Central memory CD4-positive, alpha-beta T cell (primary cell): ENCODE data around the gene APBB3.

Source experiments
- DNase-seq: peaks from one replicate; pipeline ENCODE4 v3.0.0; 2022

The APBB3 gene

DNA sequence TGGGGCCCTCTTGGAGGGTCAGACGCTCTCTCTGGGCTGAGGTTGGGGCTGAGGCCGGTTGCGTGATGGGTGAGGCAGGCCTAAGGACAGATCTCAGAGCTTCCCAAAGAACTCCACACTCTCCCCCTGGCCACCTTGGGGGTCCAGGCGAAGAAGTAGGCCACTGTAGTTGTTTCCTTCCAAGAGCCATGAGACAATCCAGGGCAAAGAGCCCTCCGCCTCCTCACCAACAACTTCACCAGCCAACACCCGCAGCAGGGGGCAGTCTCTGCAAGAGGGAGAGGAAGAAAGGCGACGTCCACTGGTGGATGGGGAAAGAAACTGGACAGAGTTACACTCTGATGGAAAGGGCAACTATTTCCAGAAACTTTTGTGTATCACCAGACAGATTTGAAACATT, 10.9 kb upstream of the APBB3 start:
- DNase-seq = no peak

DNA sequence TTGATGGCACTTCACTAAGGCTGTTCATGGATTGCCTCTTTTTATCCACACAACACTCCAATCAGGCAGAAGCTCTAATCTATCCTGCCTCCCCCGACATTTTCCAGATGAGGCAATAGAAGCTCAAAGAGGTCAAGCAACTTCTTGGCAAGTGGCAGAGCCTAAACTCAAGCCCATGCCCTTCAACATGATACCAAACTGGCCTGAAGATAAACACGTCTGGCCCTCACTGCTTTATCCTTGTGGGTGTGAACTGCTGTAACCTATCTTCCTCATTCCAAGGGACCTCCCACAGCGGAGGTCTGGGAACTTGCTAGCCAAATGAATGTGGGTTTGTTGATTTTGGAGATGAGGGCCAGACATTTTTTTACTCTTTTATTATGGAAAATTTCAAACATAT, 9.8 kb upstream of the APBB3 start:
- DNase-seq = no peak

DNA sequence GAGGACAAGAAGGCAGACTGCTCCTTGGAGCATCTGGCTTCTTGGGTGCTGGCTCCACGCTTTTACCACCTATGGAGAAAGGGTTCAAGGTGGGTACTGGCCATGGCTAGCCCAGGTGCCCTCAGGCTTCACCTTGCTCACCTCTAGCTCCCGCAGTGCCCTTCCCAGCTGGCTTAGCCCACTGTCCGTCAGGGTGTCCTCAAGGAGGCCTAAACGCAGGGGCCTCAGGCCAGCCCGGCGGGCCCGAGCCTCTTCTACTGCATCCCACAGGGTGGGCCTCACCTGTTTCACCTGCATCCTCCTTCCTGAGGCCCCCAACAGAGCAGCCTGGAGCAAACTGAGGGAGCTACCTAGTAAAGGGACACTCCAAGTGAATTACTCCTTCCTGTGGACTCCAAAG, 9.3 kb upstream of the APBB3 start:
- DNase-seq = no peak

DNA sequence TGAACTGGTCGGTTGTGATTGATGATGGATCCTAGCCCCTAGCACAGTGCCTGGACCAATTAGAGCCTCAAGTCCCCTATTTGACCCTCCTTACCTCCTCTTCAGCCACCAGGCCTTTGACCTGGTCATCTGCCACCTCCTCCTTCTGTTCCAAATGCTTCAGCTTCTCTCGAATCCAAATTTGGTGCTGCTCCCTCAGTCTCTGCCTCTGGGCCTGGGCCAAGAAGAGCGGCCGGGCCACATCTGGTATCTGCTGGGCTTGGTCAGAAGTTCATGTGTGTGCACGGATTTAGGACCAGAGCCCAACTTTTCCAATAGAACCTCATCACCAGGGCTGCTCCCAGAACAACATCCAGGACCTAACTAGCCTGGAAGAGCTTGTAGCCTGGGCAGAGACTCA, 6.7 kb upstream of the APBB3 start:
- no peak for DNase-seq

DNA sequence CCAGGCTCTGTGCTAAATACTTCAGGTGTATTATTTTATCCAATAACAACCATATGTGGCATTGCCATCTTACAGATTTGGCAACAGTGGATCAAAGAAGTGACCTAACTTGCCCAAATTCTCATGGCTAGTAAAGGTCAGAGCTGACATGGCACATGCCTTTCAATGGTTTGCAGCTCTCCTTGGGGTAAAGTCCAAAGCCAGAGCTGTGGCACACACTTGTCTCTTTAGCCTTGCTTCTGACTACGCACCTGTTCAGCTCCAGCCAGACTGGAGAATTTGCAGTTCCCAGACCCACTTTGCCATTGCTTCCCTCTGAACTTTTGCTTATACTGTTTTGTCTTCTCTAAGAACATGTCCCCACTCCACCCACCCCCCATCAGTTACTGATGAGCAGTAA, 6.1 kb upstream of the APBB3 start:
- no peak for DNase-seq

DNA sequence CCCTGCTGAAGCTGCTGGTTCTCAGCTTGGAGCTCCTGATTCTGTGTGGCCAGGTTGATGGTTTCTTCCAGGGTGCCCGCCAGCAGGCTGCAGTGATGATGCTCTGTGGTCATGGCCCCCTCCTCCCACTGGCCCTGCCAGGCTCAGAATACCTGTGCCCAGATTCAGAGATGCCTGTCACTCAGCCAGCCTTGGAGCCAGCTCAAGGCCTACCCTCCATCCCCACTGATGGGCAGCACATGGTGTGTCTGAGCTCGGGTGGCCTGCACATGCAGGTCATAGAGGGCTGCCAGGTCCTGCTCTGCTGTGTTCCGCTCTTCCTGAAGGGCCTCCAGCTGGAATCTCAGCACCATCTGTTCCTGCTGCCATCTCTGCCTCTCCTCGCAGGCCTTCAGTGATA, 5.7 kb upstream of the APBB3 start:
- DNase-seq = no peak

DNA sequence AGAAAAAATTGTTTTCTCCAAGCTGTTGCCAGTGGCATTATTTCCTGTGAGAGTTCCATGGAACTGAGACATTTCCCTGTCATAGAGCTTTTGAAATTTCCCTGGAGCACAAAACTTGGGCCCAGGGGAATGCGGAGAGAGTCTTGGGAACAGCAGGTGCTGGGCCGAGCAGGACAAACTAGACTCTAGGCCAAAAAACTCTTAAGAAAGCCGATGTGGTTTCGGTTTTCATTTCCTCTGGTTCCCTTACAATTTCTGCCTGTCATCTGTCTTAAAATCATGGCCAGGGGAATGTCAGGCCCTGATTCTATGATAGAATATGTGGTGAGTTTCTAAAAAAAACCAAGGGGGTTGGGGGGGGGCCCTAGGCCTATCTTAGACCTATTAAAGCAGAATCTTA, 4.8 kb upstream of the APBB3 start:
- DNase-seq = peak; percentile 24

DNA sequence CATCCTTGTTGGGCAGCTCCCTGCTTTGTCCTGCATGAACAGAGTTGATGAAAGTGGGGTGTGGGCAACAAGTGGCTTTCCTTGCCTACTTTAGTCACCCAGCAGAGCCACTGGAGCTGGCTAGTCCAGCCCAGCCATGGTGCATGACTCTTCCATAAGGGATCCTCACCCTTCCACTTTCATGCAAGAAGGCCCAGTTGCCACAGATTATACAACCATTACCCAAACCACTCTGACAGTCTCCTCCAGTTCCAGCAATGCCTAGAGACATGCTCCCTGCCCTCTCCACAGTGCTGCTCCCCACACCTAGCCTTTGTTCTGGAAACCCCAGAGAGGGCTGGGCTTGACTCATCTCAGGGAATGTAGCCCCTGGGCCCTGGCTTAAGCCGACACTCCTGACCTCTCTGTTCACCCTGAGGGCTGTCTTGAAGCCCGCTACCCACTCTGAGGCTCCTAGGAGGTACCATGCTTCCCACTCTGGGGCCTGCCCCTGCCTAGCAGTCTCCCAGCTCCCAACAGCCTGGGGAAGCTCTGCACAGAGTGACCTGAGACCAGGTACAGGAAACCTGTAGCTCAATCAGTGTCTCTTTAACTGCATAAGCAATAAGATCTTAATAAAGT, 4.2 kb upstream of the APBB3 start:
- DNase-seq = no peak

DNA sequence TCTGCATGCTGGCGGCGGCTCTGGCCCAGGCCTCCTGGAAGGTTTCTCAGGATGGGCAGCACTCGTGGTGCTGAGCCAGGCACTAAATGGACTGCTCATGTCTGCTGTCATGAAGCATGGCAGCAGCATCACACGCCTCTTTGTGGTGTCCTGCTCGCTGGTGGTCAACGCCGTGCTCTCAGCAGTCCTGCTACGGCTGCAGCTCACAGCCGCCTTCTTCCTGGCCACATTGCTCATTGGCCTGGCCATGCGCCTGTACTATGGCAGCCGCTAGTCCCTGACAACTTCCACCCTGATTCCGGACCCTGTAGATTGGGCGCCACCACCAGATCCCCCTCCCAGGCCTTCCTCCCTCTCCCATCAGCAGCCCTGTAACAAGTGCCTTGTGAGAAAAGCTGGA, 3.5 kb upstream of the APBB3 start:
- DNase-seq = no peak

DNA sequence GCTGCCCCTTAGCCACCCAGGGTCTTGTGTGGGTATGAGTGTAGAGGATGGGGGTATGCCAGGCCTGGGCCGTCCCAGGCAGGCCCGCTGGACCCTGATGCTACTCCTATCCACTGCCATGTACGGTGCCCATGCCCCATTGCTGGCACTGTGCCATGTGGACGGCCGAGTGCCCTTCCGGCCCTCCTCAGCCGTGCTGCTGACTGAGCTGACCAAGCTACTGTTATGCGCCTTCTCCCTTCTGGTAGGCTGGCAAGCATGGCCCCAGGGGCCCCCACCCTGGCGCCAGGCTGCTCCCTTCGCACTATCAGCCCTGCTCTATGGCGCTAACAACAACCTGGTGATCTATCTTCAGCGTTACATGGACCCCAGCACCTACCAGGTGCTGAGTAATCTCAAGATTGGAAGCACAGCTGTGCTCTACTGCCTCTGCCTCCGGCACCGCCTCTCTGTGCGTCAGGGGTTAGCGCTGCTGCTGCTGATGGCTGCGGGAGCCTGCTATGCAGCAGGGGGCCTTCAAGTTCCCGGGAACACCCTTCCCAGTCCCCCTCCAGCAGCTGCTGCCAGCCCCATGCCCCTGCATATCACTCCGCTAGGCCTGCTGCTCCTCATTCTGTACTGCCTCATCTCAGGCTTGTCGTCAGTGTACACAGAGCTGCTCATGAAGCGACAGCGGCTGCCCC, 2.9 kb upstream of the APBB3 start:
- no peak for DNase-seq

DNA sequence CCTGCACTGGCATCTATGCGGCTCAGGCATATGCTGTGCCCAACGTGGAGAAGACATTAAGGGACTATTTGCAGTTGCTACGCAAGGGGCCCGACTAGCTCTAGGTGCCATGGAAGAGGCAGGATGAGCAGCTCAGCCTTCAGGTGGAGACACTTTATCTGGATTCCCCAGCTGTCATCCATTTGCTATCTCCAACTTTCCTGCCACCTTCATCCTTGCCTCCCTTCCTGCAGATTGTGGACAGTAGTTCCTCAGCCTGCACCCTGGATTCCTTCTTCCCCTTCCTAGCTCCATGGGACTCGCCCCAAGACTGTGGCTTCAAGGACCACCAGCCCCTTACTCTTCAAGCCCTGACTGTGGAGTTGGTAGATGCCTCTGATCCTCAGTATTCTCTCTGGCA, 2.3 kb upstream of the APBB3 start:
- DNase-seq = no peak

DNA sequence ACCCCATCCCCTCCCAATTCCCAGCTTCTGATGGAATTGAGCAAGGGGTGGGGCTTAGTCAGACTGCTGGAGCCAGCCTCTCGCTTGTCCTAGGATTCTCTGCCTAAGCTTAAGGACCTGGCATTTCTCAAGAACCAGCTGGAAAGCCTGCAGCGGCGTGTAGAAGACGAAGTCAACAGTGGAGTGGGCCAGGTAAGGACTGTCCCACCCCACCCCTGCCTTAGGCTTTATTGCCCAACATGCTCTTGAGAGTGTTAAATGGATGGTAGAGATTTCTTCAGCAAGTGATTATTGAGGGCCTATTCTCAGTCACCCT, 1.3 kb upstream of the APBB3 start:
- no peak for DNase-seq

DNA sequence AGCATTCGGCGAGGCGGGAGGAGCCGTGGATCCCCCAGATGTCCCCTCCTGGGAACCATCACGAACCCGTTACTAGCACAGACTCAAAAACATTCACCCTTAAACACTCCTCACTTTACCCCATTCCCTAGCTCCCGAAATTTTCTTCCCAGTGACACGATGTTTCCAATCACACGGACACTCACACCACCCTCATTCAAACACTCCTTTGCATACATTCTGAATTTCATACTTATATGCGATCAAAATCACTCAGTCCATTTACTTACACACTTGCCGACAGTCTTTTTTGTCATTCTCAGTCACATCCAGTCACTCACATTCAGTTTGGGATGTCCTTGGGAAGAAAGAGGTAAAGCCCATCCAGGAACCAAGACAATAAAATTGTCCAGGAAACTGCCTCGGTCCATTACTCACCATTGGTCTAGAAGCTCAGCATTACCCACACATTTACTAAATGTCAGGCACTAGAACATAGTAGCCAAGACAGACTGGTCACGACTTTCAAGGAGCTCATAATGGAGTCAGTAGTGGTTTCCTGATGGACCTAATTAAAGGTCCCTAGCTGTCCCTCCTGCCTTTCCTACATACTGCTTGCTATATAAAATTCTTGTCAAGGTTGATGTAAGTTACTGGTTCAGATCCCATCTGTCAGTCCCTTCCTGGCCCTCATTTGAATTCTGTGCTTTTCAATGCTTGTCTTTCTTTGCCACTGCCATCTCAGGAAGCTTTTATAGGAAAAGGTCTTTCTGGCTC, 804 bp upstream of the APBB3 start:
- DNase-seq = no peak

DNA sequence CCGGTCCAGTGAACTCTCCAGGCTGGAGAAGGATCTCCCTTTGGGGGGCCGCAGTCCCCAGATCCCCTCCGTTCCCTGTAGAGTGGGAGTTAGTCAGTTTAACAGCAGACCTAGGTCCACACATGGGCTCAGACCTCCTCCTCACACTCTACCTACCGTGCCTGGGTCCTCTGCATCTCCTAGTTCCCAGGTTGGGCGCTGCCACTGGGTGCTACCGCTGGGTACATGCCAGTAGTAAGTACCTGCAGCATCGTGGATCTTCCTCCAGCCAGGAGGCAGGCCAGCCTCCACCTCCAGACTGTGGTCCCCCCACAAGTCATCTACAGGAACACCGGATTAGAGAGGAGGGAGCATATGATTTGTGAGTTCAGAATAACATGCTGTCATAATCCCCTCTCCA, 802 bp downstream of the APBB3 start:
- no peak for DNase-seq

DNA sequence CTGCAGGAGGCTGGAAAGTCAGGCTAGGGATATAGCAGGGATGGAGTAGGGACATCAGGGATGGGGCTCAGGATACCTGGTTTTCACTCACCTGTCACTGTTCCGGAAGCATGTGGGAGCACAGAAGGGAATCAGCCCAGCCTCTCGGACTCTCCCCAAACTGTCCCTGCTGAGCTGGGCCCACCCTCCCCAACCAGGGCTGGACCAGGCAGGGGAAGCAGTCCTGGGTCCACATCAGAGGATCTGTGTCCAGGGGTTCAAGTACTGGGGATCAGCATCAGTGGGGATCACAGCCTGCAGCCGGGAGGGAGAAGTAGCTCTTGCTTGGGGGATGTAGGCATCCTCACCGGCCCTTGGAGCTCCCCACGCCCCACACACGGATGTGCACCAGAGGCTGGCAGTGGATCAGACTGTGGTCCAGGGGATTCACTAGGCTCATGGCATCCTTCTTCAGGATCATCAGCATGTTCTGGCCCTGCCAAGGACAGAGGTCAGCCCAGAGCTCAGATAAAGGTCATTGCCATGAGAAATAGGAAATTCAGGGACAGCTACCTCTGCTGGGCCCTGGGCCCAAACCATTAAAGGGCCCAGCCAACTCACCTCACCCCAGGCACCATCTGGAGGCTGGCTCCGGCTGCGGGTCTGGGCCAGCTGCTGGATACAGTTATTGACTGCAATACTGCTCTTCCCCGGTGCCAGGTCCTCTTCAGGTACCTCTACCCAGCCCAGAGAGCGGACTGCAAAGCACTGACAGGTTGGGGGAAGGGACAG, 2.5 kb downstream of the APBB3 start:
- no peak for DNase-seq

DNA sequence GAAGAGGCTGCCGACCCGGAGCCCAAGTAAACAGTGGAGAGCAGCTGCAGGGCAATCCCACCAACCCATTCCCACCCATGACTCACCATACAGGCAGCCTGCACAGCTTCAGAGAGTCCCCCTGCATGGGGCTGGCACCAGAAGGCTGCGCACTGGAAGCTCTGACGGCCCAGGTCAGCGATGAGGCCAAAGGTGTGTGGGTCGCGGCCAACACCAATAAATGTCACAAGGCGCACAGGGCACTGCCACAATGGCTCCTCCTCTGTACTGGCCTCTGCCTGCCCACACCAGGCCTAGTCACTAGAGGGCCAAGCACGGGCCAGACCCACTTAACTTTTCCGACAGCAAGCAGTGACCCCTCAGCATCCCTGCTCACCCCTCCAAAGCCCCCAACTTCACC, 4.2 kb downstream of the APBB3 start:
- DNase-seq = no peak

DNA sequence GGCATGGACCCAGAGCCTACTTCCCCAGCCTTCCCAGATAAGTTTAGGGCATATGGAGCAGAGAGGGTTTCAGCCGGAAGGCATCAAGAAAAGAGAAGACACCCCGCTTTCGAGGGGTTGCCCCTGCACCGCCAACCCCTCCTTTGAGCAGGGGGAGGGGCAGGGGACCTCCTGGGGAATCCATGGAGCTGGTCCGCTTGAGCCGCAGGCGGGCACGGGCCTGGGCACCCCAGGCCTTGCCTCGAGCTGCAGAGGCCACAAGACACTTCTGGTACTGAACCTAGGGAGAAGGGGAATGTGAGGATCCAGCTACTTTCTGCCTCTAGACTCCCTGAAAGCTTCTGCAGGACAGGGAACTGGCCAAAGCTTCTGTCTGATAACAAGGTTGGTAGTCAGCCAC, 5.9 kb downstream of the APBB3 start:
- no peak for DNase-seq

DNA sequence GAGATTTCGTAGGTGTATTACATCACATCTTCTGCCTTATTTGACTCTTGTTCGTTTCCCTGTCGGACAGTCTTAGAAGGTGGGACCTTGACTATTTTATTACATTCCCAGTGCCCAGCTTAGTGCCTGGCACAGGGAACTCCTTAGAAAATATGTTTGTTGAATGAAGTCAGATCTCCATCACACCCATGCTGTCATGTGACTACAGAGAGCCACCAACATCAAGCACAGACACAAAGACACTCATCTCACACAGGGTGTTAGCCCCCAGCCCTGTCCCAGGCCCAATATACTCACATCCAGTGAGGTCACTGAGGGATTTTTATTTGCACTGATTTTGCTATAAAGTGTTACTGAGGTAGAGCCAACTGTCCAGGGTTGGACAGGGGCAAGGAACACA, 6.4 kb downstream of the APBB3 start:
- DNase-seq = no peak

DNA sequence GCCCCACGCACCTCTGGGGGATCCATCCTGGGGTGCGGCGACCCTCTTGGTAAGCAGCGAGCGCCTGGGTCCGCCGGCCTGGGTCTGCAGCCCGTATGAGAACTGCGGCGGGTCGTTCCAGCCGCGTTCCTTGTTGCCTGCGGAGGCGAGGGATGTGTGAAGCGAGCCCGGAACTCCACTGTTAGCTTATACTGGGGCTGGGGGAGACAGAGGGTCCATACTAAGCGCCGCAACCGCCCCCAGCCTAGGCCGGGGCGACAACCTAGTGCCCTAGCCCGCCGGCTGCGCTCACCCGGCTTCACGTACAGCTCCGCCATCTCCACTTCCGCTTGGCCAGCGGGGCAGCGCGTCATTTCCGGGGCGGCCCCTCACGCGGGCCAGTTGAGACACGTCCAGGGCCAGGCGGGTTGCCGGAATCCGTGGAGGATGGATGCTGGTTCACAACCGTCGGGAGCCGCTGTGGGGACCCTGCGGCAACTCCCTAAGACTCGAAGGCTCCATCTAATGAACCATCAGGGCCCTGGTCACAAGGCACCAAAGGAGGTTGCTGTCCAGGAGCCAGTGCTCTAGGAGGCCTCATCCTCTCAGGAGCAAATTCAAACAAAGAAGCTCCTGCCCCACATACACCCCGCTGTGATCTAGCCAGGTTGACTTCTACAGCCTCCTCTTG, 7.1 kb downstream of the APBB3 start, which contains the start of gene SRA1:
Gene SRA1, minus strand, starts transcription at position 338 of the 670 bp plus-strand sequence. Its CDS starts 21 bp downstream, at position 317.
- peak; percentile 75 for DNase-seq

DNA sequence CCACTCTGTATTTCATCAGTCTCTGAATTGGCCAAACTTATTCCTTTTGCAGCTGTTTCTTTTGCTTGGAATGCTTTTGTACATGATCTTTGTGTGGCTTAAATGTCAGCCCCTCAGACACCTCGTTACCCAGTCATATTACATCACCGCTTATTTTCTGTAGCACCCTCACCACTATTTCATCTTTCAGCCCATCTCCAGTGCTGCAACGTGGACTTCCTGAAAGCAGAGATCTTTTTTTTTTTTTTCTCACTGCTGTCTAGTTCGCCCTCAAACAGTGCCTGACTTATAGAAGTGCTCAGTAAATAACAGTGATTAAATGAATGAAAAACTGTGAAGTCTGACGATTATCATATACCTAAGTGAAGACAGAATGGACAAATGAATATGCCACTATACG, 8.0 kb downstream of the APBB3 start:
- no peak for DNase-seq

DNA sequence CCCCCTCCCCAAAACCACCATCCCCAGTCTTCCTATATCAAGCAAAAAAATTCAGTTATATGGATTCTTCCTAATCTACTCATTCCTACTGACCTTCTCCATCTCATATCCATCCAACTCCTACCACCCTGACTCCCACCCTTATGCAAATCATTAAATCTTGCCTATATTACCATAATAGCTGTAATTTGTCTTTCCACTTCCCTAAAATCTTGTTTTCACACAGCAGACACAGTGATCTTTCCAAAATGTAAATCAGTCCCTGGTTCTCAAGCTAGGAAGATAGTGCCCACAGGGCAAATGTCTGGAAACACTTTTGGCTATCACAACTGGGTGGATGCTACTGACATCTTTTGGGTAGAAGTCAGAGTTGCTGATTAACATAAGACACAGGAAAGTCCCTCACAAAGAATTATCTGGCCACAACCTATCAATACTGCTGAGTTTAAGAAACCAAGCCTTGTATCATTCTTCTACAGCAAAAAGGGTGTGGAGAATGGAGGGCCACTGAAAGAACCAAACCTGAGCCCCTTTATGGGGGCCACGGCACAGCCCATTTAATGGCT, 8.6 kb downstream of the APBB3 start:
- no peak for DNase-seq

DNA sequence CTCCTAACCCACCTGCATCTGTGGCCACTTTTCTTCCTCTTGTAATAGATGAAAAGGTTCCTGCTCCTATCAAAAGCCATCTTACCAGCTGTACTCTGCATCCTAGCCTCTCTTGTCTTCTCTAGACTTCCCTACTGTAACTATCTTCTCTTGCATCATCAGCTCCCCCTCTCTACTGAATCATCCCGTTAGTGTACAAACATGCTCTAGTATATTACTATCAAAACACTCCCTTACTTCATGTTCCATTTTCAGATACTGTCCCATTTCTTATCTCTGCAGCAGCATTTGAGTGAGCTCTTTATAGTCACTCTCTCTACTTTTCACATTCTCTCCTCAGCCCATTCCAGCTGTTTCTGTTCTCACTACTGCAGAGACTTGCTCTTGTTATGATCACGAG, 9.9 kb downstream of the APBB3 start:
- no peak for DNase-seq

DNA sequence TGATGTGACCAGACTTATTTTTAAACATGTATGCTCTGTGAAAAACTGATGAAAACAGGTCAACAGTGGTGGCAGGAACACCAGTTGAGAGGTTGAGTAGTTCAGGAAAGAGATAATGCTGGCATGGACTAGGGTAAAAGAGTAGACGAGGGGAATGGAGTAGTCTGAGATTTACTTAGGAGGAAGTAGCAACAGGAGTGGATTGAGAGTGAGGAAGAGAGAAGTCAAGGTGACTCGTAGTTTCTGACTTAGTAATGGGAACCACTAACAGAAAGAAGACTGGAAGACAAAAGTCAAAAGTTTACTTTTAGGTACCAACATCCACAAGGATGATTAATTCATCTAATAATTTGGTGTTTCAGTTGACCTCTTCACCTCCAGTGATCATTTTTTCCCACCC, 10.7 kb downstream of the APBB3 start:
- DNase-seq = no peak
